ENCODE data around the gene WBP1L.
"Not testable (repeated sequence)": the region's sequence is repeated elsewhere in the genome, so short reads cannot be mapped to it uniquely, and the experiment has no call there.

WBP1L gene

GRCh38 chr10:102819054-102819453, 75.3 kb downstream of the WBP1L start:
- CTCF ChIA-PET, result interaction anchor here (0.6 to 0.9 kb wide), 2 partner anchors 21 to 67 kb away, joined by 3 to 5 read pairs; no protein-coding TSS in a partner anchor

GRCh38 chr10:102820008-102820407, 76.3 kb downstream of the WBP1L start:
- H3K4me1 ChIP-seq (ENCODE audit: control insufficient read depth, insufficient read depth, low read length); H3K27ac ChIP-seq (ENCODE audit: extremely low read depth, low read depth, low read length); H3K4me3 ChIP-seq (ENCODE audit: low read depth, low read length); H3K9me3 ChIP-seq (ENCODE audit: control insufficient read depth, insufficient read depth, low read depth, low read length); H3K36me3 ChIP-seq (ENCODE audit: control insufficient read depth in 2 of 2, insufficient read depth in 1 of 2, low read length in 2 of 2): not testable (repeated sequence)
- CTCF ChIA-PET, result interaction anchor here (0.9 to 2.0 kb wide), 3 partner anchors 13 to 665 kb away, joined by 3 to 5 read pairs (median 3); no protein-coding TSS in a partner anchor
- POLR2A ChIA-PET, result interaction anchor here (0.5 to 1.5 kb wide), 2 partner anchors 48 to 75 kb away, joined by 3 to 6 read pairs; no protein-coding TSS in a partner anchor

More at GRCh38 chr10:102819054-102819453, 75.3 kb downstream of the WBP1L start:
- Histone ChIP-seq H3K4me1 (ENCODE audit: control insufficient read depth, insufficient read depth, low read length) (peaks cover 8% of the 10 kb centered on the region), H3K9me3 (ENCODE audit: control insufficient read depth, insufficient read depth, low read depth, low read length) (no peaks in the 10 kb centered on the region), H3K4me3 (ENCODE audit: low read depth, low read length) (no peak overlapping the region), H3K36me3 (ENCODE audit: control insufficient read depth in 2 of 2, insufficient read depth in 1 of 2, low read length in 2 of 2) (peaks cover 0 to 5% of the 10 kb centered on the region in 2 experiments; a peak in 1 of 3 replicates), H3K27ac (ENCODE audit: extremely low read depth, low read depth, low read length) (no peak overlapping the region)
- POLR2A ChIA-PET, result interaction anchor here (1.1 kb wide), 1 partner anchor 43 kb away, joined by 4 read pairs; no protein-coding TSS in a partner anchor
- TF ChIP-seq ZNF18 (tag by site-specific recombination; IDR thresholded peaks at IDR 0.05) (no peak), ZNF664 (tag by site-specific recombination; IDR thresholded peaks at IDR 0.05) (no peak), ZNF626 (tag by site-specific recombination; IDR thresholded peaks at IDR 0.05) (no peak), ZNF76 (tag by site-specific recombination; IDR thresholded peaks at IDR 0.05; ENCODE audit: borderline replicate concordance, low read depth) (no peak), ZNF514 (tag by site-specific recombination; IDR thresholded peaks at IDR 0.05) (no peak), ZNF529 (tag by site-specific recombination; IDR thresholded peaks at IDR 0.05; ENCODE audit: insufficient replicate concordance) (no peak), ZSCAN18 (tag by site-specific recombination; IDR thresholded peaks at IDR 0.05) (no peak), ZFHX2 (tag by site-specific recombination; conservative IDR thresholded peaks at IDR 0.05) (no peak), ZNF391 (tag by site-specific recombination; IDR thresholded peaks at IDR 0.05; ENCODE audit: borderline replicate concordance, low read depth) (no peak), ZNF223 (tag by site-specific recombination; IDR thresholded peaks at IDR 0.05) (no peak), GLI2 (tag by site-specific recombination; IDR thresholded peaks at IDR 0.05; ENCODE audit: borderline replicate concordance, low read depth) (no peak), ZFP41 (tag by site-specific recombination; IDR thresholded peaks at IDR 0.05; ENCODE audit: borderline replicate concordance) (no peak), ZNF404 (tag by site-specific recombination; IDR thresholded peaks at IDR 0.05) (no peak), CTCF (tag by site-specific recombination; IDR thresholded peaks at IDR 0.05) (no peak), ZBTB21 (tag by site-specific recombination; IDR thresholded peaks at IDR 0.05) (no peak), FEZF1 (tag by site-specific recombination; IDR thresholded peaks at IDR 0.05) (no peak), PRDM10 (tag by site-specific recombination; IDR thresholded peaks at IDR 0.05) (no peak), PRDM1 (tag by site-specific recombination; IDR thresholded peaks at IDR 0.05) (no peak), TRIM28 (IDR thresholded peaks at IDR 0.05; ENCODE audit: borderline replicate concordance, low read length) (no peak), ZNF324 (tag by site-specific recombination; IDR thresholded peaks at IDR 0.05) (no peak)
